IMR-90 (cell line): ENCODE measurements around the gene SNX14. TPM values are rescaled to one million over a fixed set of nuclear protein-coding genes. Genes with fewer than 3 reads are reported as not detected.
A peak's percentile ranks its signal among the peaks of the same experiment; 100 is the strongest.

ENCODE experiments used
- ATAC-seq: fragments of 200-7000 bp; cut with Tn5 transposase; 2 replicates; pipeline ENCODE4 v1.9.1; 2020; ENCODE audit warnings: low read depth, mild to moderate bottlenecking, moderate library complexity
- BruUV-seq: library from RNA; stranded (reverse); fragments of 400-500 nt; replicated peaks from 2 replicates; lab custom pipeline; 2021; lab: Mats Ljungman, UMichigan
- CTCF ChIA-PET: fragments of 300-600 bp; formaldehyde crosslinking; extraction: SDS; loops from one replicate; lab custom pipeline; 2021; ENCODE audit warnings: antibody characterized with exemption; lab: Yijun Ruan, JAX
- POLR2A ChIA-PET: fragments of 300-600 bp; sonication (Branson Sonifier 250); formaldehyde crosslinking; loops from one replicate; lab custom pipeline; 2022; ENCODE audit warnings: antibody characterized with exemption; ENCODE audit not compliant: unreplicated experiment; lab: Charles Lee
- DNase-seq: peaks from one replicate; pipeline ENCODE4 v3.0.0; 2013
- H2AFZ ChIP-seq: replicated peaks from 2 replicates; pipeline ENCODE3; 2013; ENCODE audit warnings: low read length, mild to moderate bottlenecking; ENCODE audit not compliant: poor library complexity
- H2AK5ac ChIP-seq: 2 replicates; pipeline ENCODE4 v1.6.1; 2013; ENCODE audit warnings: low read depth, low read length, inconsistent platforms
- H2AK9ac ChIP-seq: replicated peaks from 2 replicates; pipeline ENCODE3; 2013; ENCODE audit warnings: mild to moderate bottlenecking, low read depth, low read length, moderate library complexity; ENCODE audit not compliant: poor library complexity
- H2BK120ac ChIP-seq: 2 replicates; pipeline ENCODE4 v1.6.1; 2013; ENCODE audit warnings: low read depth, low read length, inconsistent platforms
- H2BK15ac ChIP-seq: 3 replicates; pipeline ENCODE4 v1.6.1; 2013; ENCODE audit warnings: low read depth, low read length, inconsistent platforms
- H2BK20ac ChIP-seq: 2 replicates; pipeline ENCODE4 v1.6.1; 2013; ENCODE audit warnings: low read depth, mild to moderate bottlenecking, inconsistent platforms, low read length, moderate library complexity
- H2BK5ac ChIP-seq: 2 replicates; pipeline ENCODE4 v1.6.1; 2013; ENCODE audit warnings: mild to moderate bottlenecking, low read depth, low read length, inconsistent platforms; ENCODE audit not compliant: poor library complexity, severe bottlenecking
- H3K14ac ChIP-seq: replicated peaks from 2 replicates; pipeline ENCODE4 v1.6.1; 2013; ENCODE audit warnings: low read depth, low read length, inconsistent platforms
- H3K18ac ChIP-seq: 2 replicates; pipeline ENCODE4 v1.6.1; 2013; ENCODE audit warnings: low read depth, low read length, control low read depth
- H3K23ac ChIP-seq: 2 replicates; pipeline ENCODE4 v1.6.1; 2013; ENCODE audit warnings: low read depth, low read length, inconsistent platforms
- H3K27ac ChIP-seq: 2 replicates; pipeline ENCODE4 v1.5.1; 2013; ENCODE audit warnings: mild to moderate bottlenecking, control low read depth, low read length; ENCODE audit not compliant: insufficient read depth
- H3K27me3 ChIP-seq: 2 replicates; pipeline ENCODE4 v1.6.1; 2013; ENCODE audit warnings: low read length; ENCODE audit not compliant: control insufficient read depth, insufficient read depth
- H3K36me3 ChIP-seq: 2 replicates; pipeline ENCODE4 v1.6.1; 2013; ENCODE audit warnings: low read length, mixed read lengths; ENCODE audit not compliant: control insufficient read depth, insufficient read depth
- H3K4ac ChIP-seq: 2 replicates; pipeline ENCODE4 v1.6.1; 2013; ENCODE audit warnings: low read depth, low read length, inconsistent platforms
- H3K4me1 ChIP-seq: 2 replicates; pipeline ENCODE4 v1.6.1; 2013; ENCODE audit warnings: low read length, mixed read lengths; ENCODE audit not compliant: control insufficient read depth, insufficient read depth
- H3K4me2 ChIP-seq: 2 replicates; pipeline ENCODE4 v1.6.1; 2013; ENCODE audit warnings: low read depth, mild to moderate bottlenecking, control low read depth, low read length, moderate library complexity
- H3K4me3 ChIP-seq: 2 replicates; pipeline ENCODE4 v1.5.1; 2013; ENCODE audit warnings: low read depth, mild to moderate bottlenecking, control low read depth, low read length, moderate library complexity; ENCODE audit not compliant: insufficient read depth
- H3K56ac ChIP-seq: 2 replicates; pipeline ENCODE4 v1.6.1; 2013; ENCODE audit warnings: low read length, inconsistent platforms; ENCODE audit not compliant: insufficient read depth; ENCODE audit errors: extremely low read depth
- H3K79me1 ChIP-seq, 2 experiments: 2 replicates each; pipeline ENCODE4 v1.6.1; 2013; ENCODE audit warnings: low read length in 2 of 2, inconsistent platforms in 1 of 2, low read depth in 1 of 2
- H3K9ac ChIP-seq: 2 replicates; pipeline ENCODE4 v1.6.1; 2013; ENCODE audit warnings: low read depth, low read length, control low read depth
- H3K9me1 ChIP-seq: 2 replicates; pipeline ENCODE4 v1.6.1; 2013; ENCODE audit warnings: low read length, inconsistent platforms; ENCODE audit not compliant: insufficient read depth
- H3K9me3 ChIP-seq: 2 replicates; pipeline ENCODE4 v1.6.1; 2013; ENCODE audit warnings: low read length; ENCODE audit not compliant: control insufficient read depth, insufficient read depth
- H4K20me1 ChIP-seq: 2 replicates; pipeline ENCODE4 v1.6.1; 2013; ENCODE audit warnings: low read length, inconsistent platforms; ENCODE audit not compliant: insufficient read depth
- H4K5ac ChIP-seq: 2 replicates; pipeline ENCODE4 v1.6.1; 2013; ENCODE audit warnings: mild to moderate bottlenecking, low read depth, low read length, control low read depth
- H4K8ac ChIP-seq, 2 experiments: 2 replicates each; pipeline ENCODE4 v1.6.1; 2013; ENCODE audit warnings: low read depth in 2 of 2, low read length in 2 of 2, control low read depth in 1 of 2, inconsistent platforms in 1 of 2
- H4K91ac ChIP-seq: 2 replicates; pipeline ENCODE4 v1.6.1; 2013; ENCODE audit warnings: low read depth, low read length, inconsistent platforms; ENCODE audit not compliant: insufficient read depth
- RFX5 ChIP-seq: IDR thresholded peaks from 2 replicates; pipeline ENCODE4 v1.8.0; 2012; ENCODE audit warnings: low read depth, mild to moderate bottlenecking, low read length, moderate library complexity
- whole genome bisulfite sequencing, 2 experiments: methylation state at CpG; one replicate each; pipeline versions ENCODE4 v1.1.5 to v1.1.7; 2013; ENCODE audit warnings: missing lambda C conversion rate in 2 of 2; ENCODE audit not compliant: insufficient read length in 1 of 2; ENCODE audit errors: extremely low coverage in 2 of 2; 5-methylcytosine and 5-hydroxymethylcytosine counted together
- dilution Hi-C: fragments of 300-500 bp; cut with HindIII; formaldehyde crosslinking; loops from one replicate; pipeline ENCODE4 v1.14.3; 2018; ENCODE audit warnings: low sequenced_read_pairs; ENCODE audit not compliant: unreplicated experiment
- in situ Hi-C: fragments of 300-500 bp; cut with MboI; formaldehyde crosslinking; loops from 3 replicates; pipeline ENCODE4 v1.14.3; 2019; ENCODE audit warnings: low sequenced_read_pairs, inconsistent platforms, mixed read lengths
- intact Hi-C: fragments of 100-400 bp; cut with micrococcal nuclease; formaldehyde crosslinking; loops from 2 replicates; pipeline ENCODE4 v1.10.0; 2022
- polyA plus RNA-seq, 3 experiments: library from polyadenylated mRNA; depleted of rRNA; stranded (reverse); fragments of >200 nt; gene quantifications; 2 replicates each; pipeline ENCODE4 v1.2.3, GENCODE V29; 2012; ENCODE audit warnings: low replicate concordance in 1 of 3
- total RNA-seq: library from RNA; depleted of rRNA; stranded (reverse); fragments of >200 nt; gene quantifications from 2 replicates; pipeline ENCODE4 v1.2.3, GENCODE V29; 2012
- TF ChIP-seq, protein P1 (sequence below): conservative IDR thresholded peaks from 2 replicates; pipeline ENCODE4 v1.5.1; 2012; ENCODE audit warnings: mild to moderate bottlenecking, low read depth, low read length, improper control_type of control experiment

The SNX14 gene
- total and polyA plus RNA-seq, 2 of the 4 experiments (the other 2 are of a cell fraction): 39.9 to 61.8 TPM

GRCh38 chr6:85620308-85620707 is 26.6 kb upstream of the SNX14 start:
- Histone ChIP-seq H2BK5ac (no peak overlapping the region), H2BK120ac (no peak overlapping the region), H3K79me1 (peaks cover 25 to 53% of the 10 kb centered on the region in 2 experiments), H3K23ac (peak overlapping the region; percentile 31; the same call in 1 of the 2 replicates), H3K4ac (no peak overlapping the region), H4K91ac (no peak overlapping the region), H2AK9ac (no peak overlapping the region), H2BK20ac (no peak overlapping the region), H2BK15ac (no peak overlapping the region), H3K27me3 (no peaks in the 10 kb centered on the region), H3K9me3 (no peaks in the 10 kb centered on the region), H3K14ac (no peak overlapping the region), H3K4me2 (no peak overlapping the region), H2AK5ac (no peak overlapping the region), H3K4me3 (no peak overlapping the region), H4K5ac (no peak overlapping the region), H4K8ac (no peak overlapping the region), H4K20me1 (peaks cover 46% of the 10 kb centered on the region), H3K36me3 (peaks cover 46% of the 10 kb centered on the region), H3K4me1 (peaks cover 6% of the 10 kb centered on the region), H3K27ac (no peak overlapping the region), H3K9me1 (peaks cover 3% of the 10 kb centered on the region; the same call in 1 of the 2 replicates), H3K18ac (no peak overlapping the region), H3K56ac (no peak overlapping the region), H2AFZ (no peak overlapping the region), H3K9ac (no peak overlapping the region)
- BruUV-seq: no TSS peak
- dilution Hi-C loops (no loop called here), intact Hi-C loops (loop anchor here (10.0 kb wide), 1 partner anchor 54 kb away; no protein-coding TSS in a partner anchor), in situ Hi-C loops (loop anchor here (10.0 kb wide), 1 partner anchor 54 kb away; no protein-coding TSS in a partner anchor)
- TF ChIP-seq RFX5: no peak
- TF ChIP-seq, protein P1, sequence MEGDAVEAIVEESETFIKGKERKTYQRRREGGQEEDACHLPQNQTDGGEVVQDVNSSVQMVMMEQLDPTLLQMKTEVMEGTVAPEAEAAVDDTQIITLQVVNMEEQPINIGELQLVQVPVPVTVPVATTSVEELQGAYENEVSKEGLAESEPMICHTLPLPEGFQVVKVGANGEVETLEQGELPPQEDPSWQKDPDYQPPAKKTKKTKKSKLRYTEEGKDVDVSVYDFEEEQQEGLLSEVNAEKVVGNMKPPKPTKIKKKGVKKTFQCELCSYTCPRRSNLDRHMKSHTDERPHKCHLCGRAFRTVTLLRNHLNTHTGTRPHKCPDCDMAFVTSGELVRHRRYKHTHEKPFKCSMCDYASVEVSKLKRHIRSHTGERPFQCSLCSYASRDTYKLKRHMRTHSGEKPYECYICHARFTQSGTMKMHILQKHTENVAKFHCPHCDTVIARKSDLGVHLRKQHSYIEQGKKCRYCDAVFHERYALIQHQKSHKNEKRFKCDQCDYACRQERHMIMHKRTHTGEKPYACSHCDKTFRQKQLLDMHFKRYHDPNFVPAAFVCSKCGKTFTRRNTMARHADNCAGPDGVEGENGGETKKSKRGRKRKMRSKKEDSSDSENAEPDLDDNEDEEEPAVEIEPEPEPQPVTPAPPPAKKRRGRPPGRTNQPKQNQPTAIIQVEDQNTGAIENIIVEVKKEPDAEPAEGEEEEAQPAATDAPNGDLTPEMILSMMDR: no peak
- CTCF ChIA-PET: no interaction called here
- POLR2A ChIA-PET: no interaction called here
- ATAC-seq (peak; percentile 73), DNase-seq (peak; percentile 33)
- WGBS, 2 experiments: no CpG with 5 or more reads among the region's 2 CpGs
